PC-9 (cell line): ENCODE measurements around the gene LRRC14B.

Experiments
- CTCF ChIP-seq: fragments of 200-600 bp; sonication (generic); conservative IDR thresholded peaks from 2 replicates; pipeline ENCODE4 v1.6.1; 2017; ENCODE audit warnings: mixed run types, antibody characterized with exemption, mild to moderate bottlenecking, moderate library complexity
- EZH2 ChIP-seq: fragments of 200-600 bp; sonication (generic); IDR thresholded peaks from 2 replicates; pipeline ENCODE4 v1.8.0; 2017; ENCODE audit warnings: antibody characterized with exemption, low read depth

GRCh38 chr5:167511-167910 lies 23.8 kb upstream of the LRRC14B start:
- TF ChIP-seq CTCF (no peak), EZH2 (no peak)
